OCI-LY1 (cell line): ENCODE data around the gene FAM72B.
"Not testable (repeated sequence)": the region's sequence is repeated elsewhere in the genome, so short reads cannot be mapped to it uniquely, and the experiment has no call there.

Experiments used
- H2AFZ ChIP-seq: fragments of 200-600 bp; sonication (generic), shearing (Covaris generic); 2 replicates; pipeline ENCODE4 v1.6.0; 2014; ENCODE audit warnings: antibody characterized with exemption, mild to moderate bottlenecking, low read length
- H3F3A ChIP-seq: fragments of 200-600 bp; sonication (generic), shearing (Covaris generic); 2 replicates; pipeline ENCODE4 v1.6.0; 2014; ENCODE audit warnings: mild to moderate bottlenecking, antibody characterized with exemption, low read length, moderate library complexity; ENCODE audit not compliant: insufficient read depth
- H3K27ac ChIP-seq: fragments of 200-600 bp; sonication (generic); 2 replicates; pipeline ENCODE4 v1.5.1; 2014; ENCODE audit warnings: low read length, mixed run types, mild to moderate bottlenecking, low read depth; ENCODE audit not compliant: poor library complexity, severe bottlenecking
- H3K27me3 ChIP-seq: fragments of 200-600 bp; sonication (generic); 2 replicates; pipeline ENCODE4 v1.6.0; 2014; ENCODE audit warnings: antibody characterized with exemption, mild to moderate bottlenecking, low read length, moderate library complexity; ENCODE audit not compliant: insufficient read depth
- H3K36me3 ChIP-seq: fragments of 200-600 bp; sonication (generic); 2 replicates; pipeline ENCODE4 v1.6.1; 2014; ENCODE audit warnings: mild to moderate bottlenecking, antibody characterized with exemption, low read length, moderate library complexity, mixed read lengths; ENCODE audit not compliant: insufficient read depth
- H3K4me1 ChIP-seq: fragments of 200-600 bp; sonication (generic); 2 replicates; pipeline ENCODE4 v1.5.1; 2014; ENCODE audit warnings: mild to moderate bottlenecking, low read length, moderate library complexity; ENCODE audit not compliant: insufficient read depth, severe bottlenecking
- H3K4me2 ChIP-seq: fragments of 200-600 bp; sonication (generic), shearing (Covaris generic); 2 replicates; pipeline ENCODE4 v1.6.1; 2014; ENCODE audit warnings: low read length
- H3K4me3 ChIP-seq: fragments of 200-600 bp; sonication (generic); 2 replicates; pipeline ENCODE4 v1.5.1; 2014; ENCODE audit warnings: low read length, low read depth, mild to moderate bottlenecking, mixed read lengths; ENCODE audit not compliant: poor library complexity, severe bottlenecking
- H3K79me2 ChIP-seq: fragments of 200-600 bp; shearing (Covaris generic); 2 replicates; pipeline ENCODE4 v1.6.1; 2016; ENCODE audit warnings: mixed run types, low read length, mixed read lengths; ENCODE audit not compliant: insufficient read depth
- H3K9ac ChIP-seq: fragments of 200-600 bp; sonication (generic), shearing (Covaris generic); 2 replicates; pipeline ENCODE4 v1.6.1; 2014; ENCODE audit warnings: mild to moderate bottlenecking, low read length, mixed read lengths
- H3K9me2 ChIP-seq: fragments of 200-600 bp; sonication (generic), shearing (Covaris generic); 2 replicates; pipeline ENCODE4 v1.6.1; 2014; ENCODE audit warnings: low read depth, mild to moderate bottlenecking, low read length, mixed read lengths
- H3K9me3 ChIP-seq: fragments of 200-600 bp; shearing (Covaris generic); 2 replicates; pipeline ENCODE4 v1.6.1; 2014; ENCODE audit warnings: low read length, mixed read lengths
- H4K20me1 ChIP-seq: fragments of 200-600 bp; sonication (generic), shearing (Covaris generic); 2 replicates; pipeline ENCODE4 v1.6.0; 2016; ENCODE audit warnings: mild to moderate bottlenecking, low read length; ENCODE audit not compliant: insufficient read depth

Gene FAM72B

DNA sequence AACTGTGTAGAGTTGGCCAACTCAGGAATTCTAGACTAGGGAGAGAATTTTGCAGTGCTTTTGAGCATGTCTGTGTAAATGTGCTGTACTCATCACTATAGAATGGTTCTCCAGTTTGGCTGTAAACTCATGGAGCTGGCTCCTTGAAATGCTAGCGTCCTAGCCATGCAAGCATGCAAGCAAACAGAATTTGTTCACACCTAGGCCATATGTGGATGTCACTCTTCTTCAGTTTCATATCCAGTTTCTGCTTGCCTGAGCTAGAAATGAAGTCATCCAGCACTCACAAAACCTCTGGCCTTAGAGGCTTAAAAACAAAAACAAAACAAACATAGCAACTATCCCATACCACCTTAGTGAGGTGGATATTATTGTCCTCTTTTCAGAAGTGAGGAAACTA is 37.6 kb upstream of the FAM72B start:
- H3K79me2 ChIP-seq, H3K4me2 ChIP-seq, H3K9ac ChIP-seq, H3F3A ChIP-seq, H4K20me1 ChIP-seq, H3K36me3 ChIP-seq, H3K9me3 ChIP-seq, H3K27me3 ChIP-seq, H3K9me2 ChIP-seq, H3K27ac ChIP-seq, H3K4me1 ChIP-seq, H3K4me3 ChIP-seq, H2AFZ ChIP-seq: not testable (repeated sequence)

DNA sequence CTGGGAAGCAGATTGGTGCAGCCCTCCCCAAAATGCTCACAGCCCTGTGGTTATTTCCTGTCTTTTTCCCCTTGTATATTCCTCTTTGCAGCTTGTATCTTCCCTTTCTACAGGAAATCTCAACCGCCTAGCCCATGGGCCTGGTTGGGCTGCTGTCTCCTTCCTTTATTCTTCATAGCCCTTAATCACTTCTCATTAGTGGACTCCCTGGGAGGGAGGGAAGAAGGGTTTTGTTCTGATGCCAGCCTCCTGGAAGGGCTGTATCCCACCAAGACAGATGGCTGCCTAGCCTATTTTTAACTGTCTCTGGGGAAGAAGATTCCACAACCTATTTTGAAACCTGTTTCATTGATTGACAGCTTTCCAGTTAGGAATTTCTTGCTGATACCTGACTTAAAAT is 32.5 kb upstream of the FAM72B start:
- H3K36me3 ChIP-seq, H3K27me3 ChIP-seq, H3K79me2 ChIP-seq, H3F3A ChIP-seq, H3K4me2 ChIP-seq, H3K27ac ChIP-seq, H2AFZ ChIP-seq, H4K20me1 ChIP-seq, H3K9ac ChIP-seq, H3K9me2 ChIP-seq, H3K9me3 ChIP-seq, H3K4me3 ChIP-seq, H3K4me1 ChIP-seq: not testable (repeated sequence)

DNA sequence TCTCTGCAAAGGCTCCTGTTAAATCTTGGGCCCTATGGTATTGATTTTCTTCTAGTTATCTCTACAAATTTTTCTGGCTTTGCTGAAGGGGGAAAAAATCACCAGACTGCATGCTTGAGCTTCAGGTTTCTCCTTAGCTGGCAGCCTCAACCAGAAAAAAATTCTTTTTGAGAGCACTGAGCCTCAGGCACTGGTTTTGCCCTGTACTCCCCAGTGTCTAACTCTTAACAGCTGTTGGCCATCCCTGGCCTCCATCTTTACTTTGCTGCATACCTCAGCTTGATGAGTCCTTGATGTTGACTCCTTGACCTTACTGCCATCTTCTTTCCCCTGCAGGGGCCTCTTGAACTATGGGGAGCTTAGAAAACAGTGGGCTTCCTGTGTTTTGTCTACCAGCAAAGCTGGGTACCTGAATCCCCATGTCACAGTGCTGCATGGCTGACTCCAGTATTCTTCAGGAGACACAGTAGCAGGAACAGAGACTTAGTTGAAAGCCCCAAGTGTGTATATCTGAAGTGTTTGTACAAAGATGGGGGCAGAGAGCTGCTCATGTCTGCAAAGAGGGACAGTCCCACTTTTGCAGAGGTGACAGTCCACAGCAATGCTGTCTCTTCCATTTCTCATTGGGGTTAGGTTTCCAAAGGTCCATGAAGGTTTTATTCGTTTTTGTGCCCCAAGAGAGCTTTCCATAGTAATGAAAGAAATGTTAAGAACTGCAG is 31.7 kb upstream of the FAM72B start:
- H3K9me3 ChIP-seq, H3K4me2 ChIP-seq, H3K27ac ChIP-seq, H3K9ac ChIP-seq, H3K4me1 ChIP-seq, H3K4me3 ChIP-seq, H3K9me2 ChIP-seq, H3F3A ChIP-seq, H2AFZ ChIP-seq, H4K20me1 ChIP-seq, H3K27me3 ChIP-seq, H3K79me2 ChIP-seq, H3K36me3 ChIP-seq: not testable (repeated sequence)

DNA sequence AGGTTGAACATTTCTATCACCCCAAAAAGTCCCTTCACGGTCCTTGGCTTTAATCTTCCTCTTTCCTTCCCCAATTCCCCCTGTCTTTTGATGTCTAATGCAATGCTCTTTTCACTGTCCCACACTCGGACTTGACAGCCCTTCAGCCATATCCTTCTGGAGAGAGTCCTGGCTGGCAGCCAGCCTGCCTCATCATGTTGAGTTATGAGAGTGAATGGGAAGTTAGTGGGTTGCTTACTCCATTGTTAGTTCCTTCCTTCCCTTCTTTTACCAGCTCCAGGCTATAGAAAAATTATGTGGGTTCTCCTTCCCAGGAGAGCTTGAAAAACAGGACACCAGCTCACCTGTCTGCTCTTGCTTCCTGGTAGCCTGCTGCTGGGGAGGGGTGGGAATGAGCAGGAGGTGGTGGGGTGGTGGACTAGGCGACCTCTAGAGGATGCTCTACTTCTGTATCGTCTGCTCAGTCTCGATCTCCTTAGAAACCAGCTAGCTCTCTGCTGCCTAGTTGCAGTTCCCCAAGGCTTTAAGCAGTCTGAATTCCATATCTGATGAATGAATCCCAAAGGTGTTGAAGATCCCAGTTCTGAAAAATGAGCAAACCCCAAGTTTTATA is 30.5 kb upstream of the FAM72B start:
- H3K4me3 ChIP-seq, H3F3A ChIP-seq, H3K4me1 ChIP-seq, H3K9ac ChIP-seq, H3K36me3 ChIP-seq, H3K27ac ChIP-seq, H3K9me2 ChIP-seq, H2AFZ ChIP-seq, H3K27me3 ChIP-seq, H4K20me1 ChIP-seq, H3K9me3 ChIP-seq, H3K79me2 ChIP-seq, H3K4me2 ChIP-seq: not testable (repeated sequence)

DNA sequence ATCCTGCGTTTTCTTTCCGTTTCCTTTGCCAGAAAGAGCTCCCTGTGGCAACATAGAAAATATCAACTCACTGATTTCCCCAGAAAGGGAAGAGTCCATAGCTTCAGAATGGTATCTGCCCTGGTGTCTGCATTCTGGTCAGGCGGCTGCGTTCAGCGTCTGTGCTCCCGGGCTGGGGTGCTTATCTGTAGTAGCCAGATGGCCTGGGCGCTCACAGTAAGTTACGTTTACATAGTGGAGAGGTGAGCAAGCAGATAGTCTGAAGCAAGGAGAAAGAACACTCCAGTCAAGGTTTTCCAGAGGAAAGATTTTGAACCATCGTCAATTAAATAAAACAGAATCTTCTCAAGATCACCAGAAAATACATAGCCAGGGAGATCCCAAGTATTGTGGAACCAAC is 29.4 kb upstream of the FAM72B start:
- not testable (repeated sequence) for H3F3A ChIP-seq, H3K79me2 ChIP-seq, H3K4me3 ChIP-seq, H3K9ac ChIP-seq, H3K27ac ChIP-seq, H3K4me2 ChIP-seq, H3K9me2 ChIP-seq, H3K36me3 ChIP-seq, H4K20me1 ChIP-seq, H3K9me3 ChIP-seq, H2AFZ ChIP-seq, H3K4me1 ChIP-seq, H3K27me3 ChIP-seq

DNA sequence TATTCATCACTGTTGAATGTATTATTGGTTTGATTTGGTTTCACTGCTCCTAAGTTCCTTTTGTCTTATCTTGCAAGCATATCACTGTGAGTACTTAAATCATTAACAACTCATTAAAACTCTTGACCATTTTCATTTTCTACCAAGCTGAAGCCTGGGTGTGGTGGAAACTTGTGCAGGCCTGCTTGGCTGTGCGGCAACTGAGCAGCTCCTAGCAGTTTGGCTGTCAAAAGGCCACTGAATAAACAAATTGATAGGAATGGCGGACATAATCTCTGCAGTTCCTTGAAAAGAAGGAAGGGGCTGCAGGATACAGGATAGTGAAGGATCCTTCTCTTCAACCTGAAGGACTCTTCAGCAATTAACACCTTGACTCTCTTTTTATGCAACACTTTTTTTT is 26.6 kb upstream of the FAM72B start:
- not testable (repeated sequence) for H3K9me3 ChIP-seq, H3K4me2 ChIP-seq, H4K20me1 ChIP-seq, H3K4me1 ChIP-seq, H3K9ac ChIP-seq, H3K4me3 ChIP-seq, H3F3A ChIP-seq, H3K9me2 ChIP-seq, H3K36me3 ChIP-seq, H3K79me2 ChIP-seq, H3K27me3 ChIP-seq, H3K27ac ChIP-seq, H2AFZ ChIP-seq

DNA sequence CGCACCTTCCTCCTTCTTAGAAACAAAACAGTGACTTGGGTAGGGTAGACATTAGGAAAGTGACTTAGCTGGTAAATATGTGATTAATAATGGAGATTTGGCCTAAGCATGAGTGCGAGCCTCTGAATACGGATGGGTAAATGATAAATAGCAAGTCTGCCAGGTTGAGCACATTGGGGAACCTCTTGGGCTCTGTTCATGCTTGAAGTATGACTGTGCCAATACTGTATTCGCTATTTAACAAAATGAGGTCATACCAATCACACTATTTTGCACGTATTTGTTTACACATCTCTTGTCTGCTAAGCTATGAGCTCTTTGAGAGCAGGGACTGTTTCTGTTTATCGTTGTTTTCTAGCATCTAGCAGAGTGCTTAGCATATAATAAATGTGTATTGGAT is 24.2 kb upstream of the FAM72B start:
- H3F3A ChIP-seq, H3K4me3 ChIP-seq, H3K27ac ChIP-seq, H4K20me1 ChIP-seq, H3K79me2 ChIP-seq, H3K4me2 ChIP-seq, H3K4me1 ChIP-seq, H3K9me2 ChIP-seq, H3K27me3 ChIP-seq, H2AFZ ChIP-seq, H3K36me3 ChIP-seq, H3K9ac ChIP-seq, H3K9me3 ChIP-seq: not testable (repeated sequence)

DNA sequence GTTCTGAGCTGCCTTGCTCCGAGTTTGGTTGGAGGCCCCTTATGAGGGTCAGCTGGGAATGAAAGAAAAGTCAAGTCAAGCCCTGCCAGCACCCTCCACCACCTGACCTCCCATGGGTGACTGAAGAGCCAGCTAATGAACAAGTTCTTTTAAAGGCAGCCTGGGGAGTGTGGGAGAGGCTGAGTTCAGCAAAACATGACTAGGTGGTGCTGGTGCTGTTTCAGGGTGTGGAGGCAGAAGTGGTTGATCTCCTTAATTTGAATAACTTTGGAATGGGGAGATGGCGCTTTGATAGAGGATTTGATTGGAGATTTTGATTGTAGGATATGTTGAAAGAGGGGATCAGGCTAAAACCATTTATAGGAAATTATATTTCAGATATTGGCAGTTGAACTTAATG is 23.2 kb upstream of the FAM72B start:
- H3K9ac ChIP-seq, H3K4me2 ChIP-seq, H2AFZ ChIP-seq, H3K27me3 ChIP-seq, H3F3A ChIP-seq, H3K27ac ChIP-seq, H3K36me3 ChIP-seq, H3K79me2 ChIP-seq, H4K20me1 ChIP-seq, H3K4me3 ChIP-seq, H3K4me1 ChIP-seq, H3K9me3 ChIP-seq, H3K9me2 ChIP-seq: not testable (repeated sequence)
